SHP77 treated with DMSO at 0.1 percent for 48 hours (cell line): Measurements from ENCODE around the gene TMEM43.

Experiments
- DNase-seq: peaks from one replicate; lab custom pipeline; 2025; lab: John Stamatoyannopoulos, UW

The TMEM43 gene

DNA sequence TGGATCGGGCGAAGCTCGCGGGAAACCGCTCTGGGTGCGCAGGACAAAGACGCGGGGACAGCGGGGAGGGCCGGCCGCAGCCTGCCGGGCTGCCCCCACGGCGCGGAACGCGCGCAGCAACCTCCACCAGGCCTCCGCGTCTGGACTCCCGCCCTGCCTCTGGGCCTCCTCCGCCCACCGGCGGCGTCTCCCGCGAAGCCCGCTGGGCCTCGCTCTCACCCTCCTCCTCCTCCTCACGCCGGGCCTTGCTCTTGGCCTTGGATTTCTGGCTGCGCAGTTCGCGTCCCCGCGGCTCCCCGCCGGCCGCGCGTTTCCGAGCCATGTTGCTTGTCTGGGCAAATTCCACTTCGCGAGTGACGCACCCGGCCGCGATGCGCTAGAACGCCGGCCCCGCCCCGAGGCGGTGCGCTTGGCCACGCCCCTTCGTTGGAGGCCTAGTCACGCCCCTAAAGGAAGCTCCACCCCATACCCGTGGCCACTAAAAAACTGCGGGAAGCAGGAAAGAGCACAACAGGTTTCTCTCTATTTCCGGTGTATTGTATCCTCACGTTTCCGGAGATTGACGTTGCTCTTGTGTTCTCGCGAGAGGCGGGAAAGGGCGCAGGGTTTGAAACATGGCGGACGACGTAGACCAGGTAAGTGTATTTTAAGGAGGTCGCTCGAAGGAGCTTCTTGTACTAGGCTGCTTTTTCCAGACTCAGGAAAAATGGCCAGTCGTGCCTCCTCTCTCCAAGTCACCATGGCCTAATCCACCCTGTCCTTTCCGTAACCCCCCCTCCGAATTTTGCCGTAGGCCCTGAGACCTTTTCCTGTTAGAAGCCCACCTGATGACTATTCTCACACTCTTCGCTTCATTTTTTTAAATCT is 53.6 kb downstream of the TMEM43 start, which contains the start of the genes LSM3 and XPC:
Gene LSM3, plus strand, starts transcription at position 571 of the 867 bp plus-strand sequence. Its CDS starts 44 bp downstream, at position 615.
Gene XPC, minus strand, starts transcription at position 355 of the 867 bp plus-strand sequence. Its CDS starts 33 bp downstream, at position 322.
- peak; percentile 95 for DNase-seq

DNA sequence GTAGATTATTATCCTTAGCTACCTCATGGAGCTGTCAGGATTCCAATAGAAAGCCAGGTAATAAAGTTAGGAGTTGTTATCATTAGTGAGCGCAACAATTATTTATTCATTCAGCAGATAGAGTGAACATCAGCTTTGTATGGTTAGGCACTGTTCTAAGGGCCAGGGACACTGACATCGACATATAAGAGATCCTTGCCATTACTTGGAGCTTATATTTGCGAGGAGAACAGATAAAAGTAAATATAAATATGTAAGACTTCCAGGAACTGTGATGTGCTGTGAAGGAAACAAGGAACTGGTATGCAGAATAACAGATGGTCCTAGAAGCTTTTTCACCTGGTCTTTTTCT is 54.2 kb downstream of the TMEM43 start:
- no peak for DNase-seq

DNA sequence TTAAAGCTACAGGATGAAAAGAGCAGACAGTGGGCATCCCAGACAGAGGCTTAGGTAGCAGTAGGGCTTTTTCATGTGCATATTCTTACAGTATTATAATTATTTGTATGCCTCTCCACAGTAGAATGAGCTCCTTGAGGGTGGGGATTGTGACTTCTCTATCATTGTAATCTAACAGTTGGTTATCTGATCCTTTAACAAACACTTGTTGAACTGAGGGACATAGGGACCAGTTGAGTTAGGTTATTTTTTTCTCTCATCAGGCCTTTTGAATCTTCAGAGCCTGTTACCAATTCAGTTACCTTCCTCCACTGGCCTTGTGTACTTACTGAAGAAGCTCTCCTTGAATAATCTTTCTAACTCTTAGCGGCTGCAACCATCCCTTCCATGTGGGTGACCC is 54.9 kb downstream of the TMEM43 start:
- DNase-seq, result no peak

DNA sequence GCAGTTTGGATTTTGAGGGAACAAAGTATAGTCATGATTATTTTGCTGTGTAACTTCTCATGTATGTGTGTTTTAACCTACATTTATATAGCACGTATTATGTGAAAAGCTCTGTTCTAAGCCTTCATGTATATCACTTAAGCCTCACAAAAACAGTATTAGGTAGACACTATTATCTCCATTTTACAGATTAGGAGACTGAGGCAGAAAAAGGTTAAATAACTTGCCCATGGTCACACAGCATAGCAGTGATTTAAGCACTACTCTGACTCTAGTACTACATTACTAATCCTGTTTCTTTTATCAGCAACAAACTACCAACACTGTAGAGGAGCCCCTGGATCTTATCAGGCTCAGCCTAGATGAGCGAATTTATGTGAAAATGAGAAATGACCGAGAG is 56.4 kb downstream of the TMEM43 start:
- no peak for DNase-seq

DNA sequence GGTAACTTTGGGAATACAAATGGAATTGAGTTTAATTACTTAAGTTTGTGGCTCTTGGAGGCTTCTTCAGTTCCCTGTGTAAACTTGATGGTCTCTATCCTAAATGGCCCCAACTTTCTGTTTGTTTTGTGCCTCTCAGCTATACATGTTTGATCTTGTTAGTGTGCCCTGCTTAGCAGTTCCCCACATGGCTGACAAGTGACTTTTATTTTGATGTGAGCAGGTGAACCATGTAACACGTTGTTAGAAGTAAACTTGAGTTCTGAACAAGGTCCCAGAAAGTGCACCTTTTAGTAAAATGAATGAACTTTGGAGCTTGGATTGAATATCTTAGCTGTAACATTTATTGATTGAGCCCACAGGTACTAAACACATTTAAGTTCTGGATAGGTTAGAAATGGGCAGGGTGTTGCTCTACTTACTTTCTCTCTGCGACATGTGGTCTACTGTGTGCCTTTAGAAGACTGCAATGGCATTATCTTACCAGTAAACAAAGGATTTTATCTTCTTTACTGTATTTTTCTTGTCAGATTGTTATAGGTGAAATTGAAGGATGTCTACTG is 58.2 kb downstream of the TMEM43 start:
- DNase-seq, result no peak

DNA sequence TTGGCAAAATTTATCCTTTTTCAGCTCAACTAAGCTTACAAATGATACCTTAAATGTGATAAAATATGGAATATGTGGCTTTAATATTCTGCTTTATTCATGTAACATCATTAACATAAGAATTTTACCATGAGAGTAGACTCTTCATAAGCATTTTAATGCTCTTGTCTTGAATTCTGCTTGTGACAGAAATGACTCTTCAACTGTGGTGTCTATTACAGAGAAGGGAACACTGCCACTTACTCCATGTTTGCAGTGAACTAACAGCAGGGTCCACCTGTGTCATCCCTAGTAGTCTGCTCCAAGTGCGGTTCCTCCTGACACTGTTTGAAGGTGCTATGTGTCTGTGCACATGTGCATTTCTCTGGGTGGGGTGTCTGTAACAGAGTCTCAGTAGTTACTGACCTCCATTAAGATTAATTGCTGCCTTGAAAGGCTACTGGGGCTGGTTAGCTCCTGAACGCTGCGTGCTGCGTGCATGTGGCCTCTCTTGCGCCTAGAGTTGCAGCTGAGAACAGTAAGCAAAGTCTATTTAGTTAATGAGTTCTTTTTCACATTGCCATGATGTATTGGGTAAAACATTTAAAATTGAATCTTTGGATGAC is 62.1 kb downstream of the TMEM43 start:
- DNase-seq, result no peak

DNA sequence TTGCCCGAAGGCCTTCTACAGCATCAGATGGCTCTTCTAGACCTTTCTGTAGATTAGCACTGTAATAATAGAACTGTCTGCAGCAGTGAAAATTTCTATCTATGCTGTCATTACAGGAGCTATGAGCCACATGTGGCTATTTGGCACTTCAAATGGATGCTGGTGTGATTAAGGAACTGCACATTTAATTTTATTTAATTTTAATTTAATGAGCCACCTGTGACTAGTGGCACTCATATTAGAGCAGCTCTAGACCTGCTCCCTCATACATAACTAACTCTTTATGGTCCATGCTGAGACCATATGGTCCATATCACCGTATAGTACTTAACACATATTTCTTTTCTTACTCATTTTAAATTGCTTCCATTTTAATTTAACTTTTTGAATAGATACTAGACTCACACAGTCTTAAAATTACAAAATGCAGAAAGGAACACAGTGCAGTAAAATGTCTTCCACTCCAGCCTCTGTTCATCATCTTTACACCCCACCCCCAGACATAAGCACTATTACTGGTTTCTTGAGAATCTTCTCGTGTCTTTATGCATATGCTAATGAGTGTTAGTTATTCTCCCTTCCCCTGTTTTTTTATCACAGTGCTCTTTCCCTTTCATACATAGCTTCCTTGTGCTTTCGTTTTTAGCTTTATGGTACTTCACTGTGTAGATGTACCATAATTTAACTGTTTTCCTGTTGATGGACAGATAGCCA is 63.3 kb downstream of the TMEM43 start:
- DNase-seq, result no peak
